IPS-NIHi7 (cell line): ENCODE measurements around the gene FERMT1.
"Not testable (repeated sequence)": the region's sequence is repeated elsewhere in the genome, so short reads cannot be mapped to it uniquely, and the experiment has no call there.

Source experiments
- DNase-seq: peaks from one replicate; pipeline ENCODE4 v3.0.0; 2012; ENCODE audit warnings: mixed read lengths; ENCODE audit errors: extremely low spot score

Gene FERMT1

GRCh38 chr20:6040540-6040939, 82.3 kb downstream of the FERMT1 start:
- no peak for DNase-seq

DNA sequence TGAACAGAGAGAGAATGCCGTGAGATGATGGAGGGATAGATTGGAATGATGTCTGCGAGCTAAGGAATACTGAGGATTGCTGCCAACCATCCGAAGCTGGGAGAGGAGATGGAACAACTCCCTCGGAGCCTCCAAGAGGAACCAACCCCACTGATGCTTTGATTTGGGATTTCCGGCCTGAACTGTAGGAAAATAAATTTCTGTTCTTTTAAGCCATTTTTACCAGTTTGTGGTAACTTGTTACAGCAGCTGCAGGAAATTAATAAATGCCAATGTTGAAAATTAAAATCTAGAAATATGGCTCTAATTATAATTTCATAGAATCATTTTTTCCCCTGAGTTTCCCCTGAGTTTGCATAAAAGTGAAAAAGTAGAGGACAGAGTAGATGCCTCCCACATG, 83.1 kb downstream of the FERMT1 start:
- DNase-seq, result no peak

DNA sequence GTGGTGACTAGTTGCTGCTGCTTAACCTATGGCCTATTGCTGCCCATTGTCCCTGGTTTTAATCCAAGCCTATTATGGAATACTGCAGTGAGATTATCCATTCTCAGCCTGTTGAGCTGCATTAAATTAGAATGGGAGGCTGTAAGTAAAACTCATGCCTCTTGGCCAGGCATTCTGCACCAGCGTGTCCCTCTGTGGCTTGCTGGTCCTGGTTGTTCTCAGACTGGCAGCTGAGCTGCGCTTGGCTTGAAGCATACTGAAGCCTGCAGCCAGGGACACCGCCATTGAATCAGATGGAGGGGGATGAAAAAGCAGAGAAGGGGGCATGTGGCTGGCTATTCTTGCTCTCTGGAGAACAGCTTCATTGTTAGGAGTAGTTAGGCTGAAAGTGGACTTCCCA, 84.6 kb downstream of the FERMT1 start:
- no peak for DNase-seq

- no peak for DNase-seq
Measured at GRCh38 chr20:6037082-6037481, 85.7 kb downstream of the FERMT1 start.

GRCh38 chr20:6036213-6036612, 86.6 kb downstream of the FERMT1 start:
- DNase-seq, result no peak

- no peak for DNase-seq
Measured at GRCh38 chr20:6034134-6034969, 88.5 kb downstream of the FERMT1 start.

DNA sequence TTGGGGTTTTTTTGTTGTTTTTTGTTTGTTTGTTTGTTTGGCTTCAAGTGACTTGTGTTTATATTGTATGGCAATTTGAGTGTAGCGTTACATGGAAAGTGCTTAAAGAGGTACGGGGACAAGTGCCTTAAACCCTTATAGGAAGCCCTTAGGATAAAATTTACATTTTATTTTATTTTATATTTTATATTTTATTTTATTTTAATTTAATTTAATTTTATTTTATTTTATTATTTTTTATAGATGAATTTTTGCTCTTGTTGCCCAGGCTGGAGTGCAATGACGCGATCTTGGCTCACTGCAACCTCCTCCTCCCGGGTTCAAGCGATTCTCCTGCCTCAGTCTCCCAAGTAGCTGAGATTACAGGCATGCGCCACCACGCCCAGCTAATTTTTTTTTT, 89.9 kb downstream of the FERMT1 start:
- DNase-seq, result not testable (repeated sequence)

- no peak for DNase-seq
Measured at GRCh38 chr20:6030453-6031080, 92.3 kb downstream of the FERMT1 start.

- DNase-seq, result no peak
Measured at GRCh38 chr20:6029538-6029937, 93.3 kb downstream of the FERMT1 start.

DNA sequence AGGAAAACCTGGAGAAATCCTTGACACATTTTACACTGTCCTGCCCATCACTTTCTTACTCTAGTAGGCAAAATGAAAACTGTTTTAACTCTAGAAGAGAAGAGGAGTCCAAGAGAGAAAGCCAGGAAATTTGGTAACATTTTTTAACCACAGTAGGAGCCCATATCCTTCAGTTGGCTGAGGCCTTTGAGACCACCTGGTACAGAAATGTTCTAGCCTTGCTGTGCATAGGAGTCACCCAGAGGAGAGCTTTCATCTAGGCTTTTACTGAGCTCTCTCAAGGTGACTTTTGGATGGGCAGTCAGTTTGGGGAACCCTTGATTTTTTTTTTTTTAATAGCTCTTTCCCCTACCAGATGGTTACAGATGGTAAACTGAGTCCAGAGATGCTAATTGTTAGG, 94.0 kb downstream of the FERMT1 start:
- DNase-seq, result no peak

DNA sequence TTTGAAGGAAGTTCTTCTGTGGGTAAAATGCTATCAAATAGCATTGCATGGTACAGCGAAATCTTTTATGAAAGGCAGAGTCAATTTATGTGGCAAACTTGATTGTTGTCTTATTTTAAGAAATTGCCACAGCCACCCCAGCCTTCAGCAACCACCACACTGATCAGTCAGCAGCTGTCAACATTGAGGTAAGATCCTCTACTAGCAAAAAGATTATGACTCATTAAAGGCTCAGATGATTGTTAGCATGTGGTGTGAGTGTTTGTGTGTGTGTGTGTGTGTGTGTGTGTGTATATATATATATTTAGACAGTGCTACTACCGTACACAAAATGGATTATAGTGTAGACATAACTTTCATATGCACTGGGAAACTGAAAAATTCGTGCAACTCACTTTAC, 96.8 kb downstream of the FERMT1 start:
- no peak for DNase-seq
